HG02759 (cell line): ENCODE data around the gene PRSS53.
"Not testable (repeated sequence)": the region's sequence is repeated elsewhere in the genome, so short reads cannot be mapped to it uniquely, and the experiment has no call there.

Experiments
- ATAC-seq: cut with Tn5 transposase; IDR thresholded peaks from one replicate; pipeline ENCODE4 v1.9.1; 2021; ENCODE audit warnings: mild to moderate bottlenecking, moderate library complexity; ENCODE audit not compliant: unreplicated experiment

The PRSS53 gene

DNA sequence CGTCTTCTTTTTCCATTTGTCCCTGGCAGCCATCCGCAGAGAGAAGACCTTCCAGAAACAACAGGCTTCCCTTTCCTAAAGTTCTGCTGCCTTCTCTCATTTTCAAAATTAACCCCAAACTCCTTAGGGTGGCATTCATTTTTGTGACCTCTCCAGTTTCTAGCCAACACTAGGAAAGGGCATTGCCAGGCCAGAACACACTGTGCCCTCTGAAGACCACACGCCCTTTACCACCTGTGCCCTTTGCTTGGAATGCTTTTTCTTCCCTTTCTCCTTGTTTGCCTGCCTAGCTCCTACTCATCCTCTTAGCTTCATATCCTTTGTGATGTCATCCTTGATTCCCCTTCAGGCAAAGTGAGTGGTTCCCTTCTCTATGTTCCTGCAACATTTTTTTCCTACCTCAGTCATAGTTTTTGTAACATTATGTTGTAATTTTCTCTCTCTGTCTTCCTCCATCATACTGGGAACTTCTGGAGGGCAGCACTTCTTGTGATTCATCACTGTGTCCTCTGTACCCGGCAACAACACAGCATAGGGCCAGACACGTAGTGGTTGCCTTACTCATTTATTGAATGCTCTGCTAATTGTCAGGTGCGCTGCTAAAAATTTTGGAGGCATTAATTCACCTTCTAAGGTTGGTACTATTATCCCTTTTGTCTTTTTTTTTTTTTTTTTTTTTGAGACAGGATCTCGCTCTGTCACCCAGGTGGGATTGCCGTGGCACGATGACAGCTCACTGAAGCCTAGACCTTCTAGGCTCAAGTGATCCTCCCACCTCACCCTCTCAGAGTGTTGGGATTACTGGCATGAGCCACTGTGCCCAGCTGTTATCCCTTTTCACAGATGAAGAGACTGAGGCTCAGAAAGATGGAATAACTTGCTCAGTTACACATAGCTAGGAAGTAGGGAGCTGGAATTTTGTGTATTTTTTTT is 29.7 kb upstream of the PRSS53 start:
- ATAC-seq, result no peak

DNA sequence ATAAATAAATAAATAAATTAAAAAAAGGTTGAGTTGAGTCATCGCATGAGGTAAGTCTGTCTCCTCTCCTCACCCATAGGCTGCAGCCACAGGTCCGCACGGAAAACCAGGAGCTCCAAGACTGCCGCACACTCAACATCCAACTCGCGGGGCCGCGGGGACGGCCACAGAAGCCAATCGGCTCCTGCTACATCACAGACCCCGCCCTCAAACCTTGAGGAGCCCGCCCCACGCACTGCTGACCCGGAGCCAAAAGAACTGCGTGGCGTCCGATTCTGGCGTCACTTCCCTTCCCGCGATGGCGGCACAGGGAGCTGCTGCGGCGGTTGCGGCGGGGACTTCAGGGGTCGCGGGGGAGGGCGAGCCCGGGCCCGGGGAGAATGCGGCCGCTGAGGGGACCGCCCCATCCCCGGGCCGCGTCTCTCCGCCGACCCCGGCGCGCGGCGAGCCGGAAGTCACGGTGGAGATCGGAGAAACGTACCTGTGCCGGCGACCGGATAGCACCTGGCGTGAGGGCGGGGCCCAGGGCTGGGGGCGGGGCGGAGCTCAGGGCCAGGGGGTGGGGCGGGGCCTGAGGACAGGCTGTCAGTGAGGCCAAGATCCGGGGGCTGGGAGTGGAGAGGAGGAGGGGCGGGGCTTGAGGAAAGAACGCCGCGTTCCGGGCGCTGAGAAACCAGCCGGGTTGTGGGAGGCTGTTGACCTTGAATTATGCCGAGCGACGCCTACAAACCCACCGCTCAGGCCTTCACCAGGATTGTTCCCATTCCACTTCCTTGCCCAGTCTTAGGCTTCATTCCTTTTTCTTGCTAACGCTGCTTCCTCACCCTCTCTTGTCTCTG is 28.9 kb upstream of the PRSS53 start, which contains the start of gene KAT8:
KAT8 (plus strand) TSS at position 281 of the 839 bp plus-strand sequence; CDS start at position 299, 18 bp downstream.
- ATAC-seq, result peak; percentile 89

DNA sequence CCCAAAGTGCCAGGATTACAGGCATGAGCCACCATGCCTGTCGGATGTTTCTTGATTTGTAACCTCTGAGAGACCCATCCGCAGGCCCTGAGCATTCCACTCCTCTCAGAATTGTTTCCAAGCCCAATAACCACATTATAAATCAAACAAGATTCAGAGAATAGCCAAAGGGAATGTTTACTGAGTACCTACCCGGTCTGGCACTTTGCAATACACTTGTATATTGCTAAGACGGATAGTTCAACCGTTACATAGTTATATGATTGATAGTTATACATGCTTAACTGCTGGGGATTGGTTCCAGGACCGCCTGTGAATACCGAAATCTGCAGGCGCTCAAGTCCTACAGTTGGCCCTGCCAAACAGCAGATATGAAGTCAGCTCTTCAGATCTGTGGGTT is 25.7 kb upstream of the PRSS53 start:
- no peak for ATAC-seq

DNA sequence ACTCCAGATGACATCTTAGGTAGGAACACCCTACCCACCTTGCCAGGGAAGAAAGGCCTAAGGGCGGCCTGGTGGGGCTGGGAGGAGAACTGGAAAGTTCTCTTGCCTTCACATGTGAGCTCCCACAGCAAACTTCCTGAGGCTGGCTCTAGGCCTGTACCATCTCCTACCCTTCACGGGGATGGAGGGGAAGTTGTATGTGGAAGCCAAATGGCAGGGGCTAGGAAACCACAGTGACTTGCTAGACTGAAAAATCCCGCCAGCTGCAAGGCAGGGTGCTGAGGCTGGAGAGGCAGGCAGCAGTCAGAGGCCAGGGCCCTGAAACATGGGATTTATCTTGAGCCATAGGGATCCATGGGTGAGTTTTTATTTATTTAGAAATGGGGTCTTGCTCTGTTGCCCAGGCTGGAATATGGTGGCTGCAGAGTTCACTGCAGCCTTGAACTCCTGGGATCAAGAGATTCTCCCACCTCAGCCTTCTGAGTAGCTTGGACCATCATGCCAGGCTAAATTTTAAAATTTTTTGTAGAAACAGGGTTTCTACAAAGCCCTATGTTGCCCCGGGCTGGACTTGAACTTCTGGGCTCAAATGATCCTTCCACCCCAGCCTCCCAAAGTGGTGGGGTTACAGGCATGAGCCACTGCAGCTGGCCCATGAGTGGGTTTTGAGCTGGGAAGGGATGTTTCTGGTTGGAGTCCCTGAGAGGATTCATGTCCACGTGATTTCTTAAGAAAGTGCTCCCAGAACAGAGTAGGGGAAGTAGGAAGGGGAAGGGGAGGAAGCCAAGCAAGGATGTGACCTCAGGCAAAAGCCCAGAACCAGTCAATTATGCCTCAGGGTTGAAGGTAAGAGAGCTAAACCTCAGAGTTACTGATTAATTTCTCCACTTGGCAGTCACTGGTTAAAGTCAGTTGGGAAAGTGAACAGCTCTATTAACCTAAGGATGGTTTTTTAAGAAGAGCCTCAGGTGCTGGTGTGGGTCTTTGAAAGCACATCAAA is 24.7 kb upstream of the PRSS53 start:
- ATAC-seq, result no peak

DNA sequence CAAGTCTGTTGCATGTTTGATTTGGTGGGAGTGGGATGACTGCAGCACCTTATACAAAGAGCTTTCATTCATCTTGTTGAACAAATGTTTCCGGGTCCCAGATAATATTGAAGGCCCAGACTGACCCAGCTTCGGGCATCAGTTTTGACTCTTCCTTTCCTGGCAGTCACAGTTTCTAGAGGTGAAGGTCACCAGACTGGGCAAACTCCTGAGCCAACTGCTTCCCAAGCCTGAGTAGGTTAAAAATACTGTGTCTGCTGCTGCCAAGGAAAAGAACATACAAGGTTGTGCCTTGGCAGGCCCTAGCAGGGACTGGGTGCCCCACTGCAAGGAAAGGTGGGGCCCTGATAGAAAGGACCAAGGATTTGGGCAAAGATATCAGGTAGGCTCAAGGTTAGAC is 24.0 kb upstream of the PRSS53 start:
- ATAC-seq, result no peak

DNA sequence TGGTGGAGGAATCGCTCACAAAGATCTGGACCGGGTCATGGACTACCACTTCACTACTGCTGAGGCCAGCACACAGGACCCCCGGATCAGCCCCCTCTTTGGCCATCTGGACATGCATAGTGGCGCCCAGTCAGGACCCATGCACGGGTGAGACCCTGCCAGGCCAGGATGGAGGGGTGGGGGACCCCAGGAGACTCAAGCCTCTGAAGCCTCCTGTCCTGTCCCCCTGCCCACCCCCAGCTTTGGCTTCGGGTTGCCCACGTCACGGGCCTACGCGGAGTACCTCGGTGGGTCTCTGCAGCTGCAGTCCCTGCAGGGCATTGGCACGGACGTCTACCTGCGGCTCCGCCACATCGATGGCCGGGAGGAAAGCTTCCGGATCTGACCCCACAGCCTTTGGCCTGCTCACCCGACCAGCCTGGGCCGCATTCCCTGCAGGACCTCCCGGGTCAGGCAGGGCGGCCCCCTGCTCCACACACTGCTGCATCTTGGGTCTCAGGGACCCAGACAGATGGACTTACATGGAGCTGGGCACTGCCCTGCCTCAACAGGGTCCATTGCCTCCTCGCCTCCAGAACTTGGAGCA is 23.2 kb upstream of the PRSS53 start:
- no peak for ATAC-seq

DNA sequence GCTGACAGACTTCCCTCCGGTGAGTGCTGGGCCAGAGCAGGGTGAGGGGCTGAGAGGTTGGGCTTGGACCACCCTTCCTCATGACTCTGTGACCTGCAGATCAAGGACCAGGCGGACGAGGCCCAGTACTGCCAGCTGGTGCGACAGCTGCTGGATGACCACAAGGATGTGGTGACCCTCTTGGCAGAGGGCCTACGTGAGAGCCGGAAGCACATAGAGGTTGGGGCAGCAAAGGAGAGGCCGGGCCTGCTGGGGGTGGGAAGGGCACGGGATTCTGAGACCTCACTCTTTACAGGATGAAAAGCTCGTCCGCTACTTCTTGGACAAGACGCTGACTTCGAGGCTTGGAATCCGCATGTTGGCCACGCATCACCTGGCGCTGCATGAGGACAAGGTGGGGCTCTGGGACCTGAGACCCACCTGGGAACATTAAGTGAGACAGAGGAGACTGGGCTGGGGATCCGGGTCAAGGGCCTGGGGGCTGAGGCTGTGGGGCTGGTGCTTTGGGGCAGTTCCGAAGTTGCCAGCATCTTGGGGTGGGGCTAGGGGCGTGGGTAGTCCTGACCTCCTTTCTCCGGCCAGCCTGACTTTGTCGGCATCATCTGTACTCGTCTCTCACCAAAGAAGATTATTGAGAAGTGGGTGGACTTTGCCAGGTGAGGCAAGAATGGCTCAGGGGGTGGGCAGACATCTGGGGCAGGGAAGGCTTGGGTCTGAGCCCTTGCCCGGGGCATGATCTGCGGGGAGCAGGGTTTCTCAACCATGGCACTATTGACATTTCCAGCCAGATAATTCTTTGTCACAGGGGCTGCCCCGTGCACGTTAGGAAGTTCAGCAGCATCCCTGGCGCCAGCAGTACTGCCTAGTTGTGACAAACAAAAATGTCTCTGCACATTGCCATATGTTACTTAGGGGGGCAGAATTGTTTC is 21.6 kb upstream of the PRSS53 start:
- ATAC-seq, result no peak

DNA sequence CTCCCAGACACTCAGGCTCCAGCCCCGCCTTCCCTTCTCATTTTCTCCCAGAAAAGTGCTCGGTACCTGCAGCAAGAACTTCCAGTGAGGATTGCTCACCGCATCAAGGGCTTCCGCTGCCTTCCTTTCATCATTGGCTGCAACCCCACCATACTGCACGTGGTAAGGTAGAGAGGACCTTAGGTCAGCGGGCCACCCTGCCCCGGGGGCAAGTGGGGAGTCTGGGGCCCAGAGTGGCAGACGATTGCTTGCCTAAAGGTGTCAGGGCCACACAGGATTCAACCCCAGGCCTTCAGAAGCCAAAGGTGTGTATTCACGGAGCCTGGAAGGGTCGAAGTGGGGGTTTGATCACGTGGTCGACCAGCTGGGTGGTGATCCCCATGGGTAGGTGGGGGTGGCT is 20.9 kb upstream of the PRSS53 start:
- ATAC-seq, result no peak

DNA sequence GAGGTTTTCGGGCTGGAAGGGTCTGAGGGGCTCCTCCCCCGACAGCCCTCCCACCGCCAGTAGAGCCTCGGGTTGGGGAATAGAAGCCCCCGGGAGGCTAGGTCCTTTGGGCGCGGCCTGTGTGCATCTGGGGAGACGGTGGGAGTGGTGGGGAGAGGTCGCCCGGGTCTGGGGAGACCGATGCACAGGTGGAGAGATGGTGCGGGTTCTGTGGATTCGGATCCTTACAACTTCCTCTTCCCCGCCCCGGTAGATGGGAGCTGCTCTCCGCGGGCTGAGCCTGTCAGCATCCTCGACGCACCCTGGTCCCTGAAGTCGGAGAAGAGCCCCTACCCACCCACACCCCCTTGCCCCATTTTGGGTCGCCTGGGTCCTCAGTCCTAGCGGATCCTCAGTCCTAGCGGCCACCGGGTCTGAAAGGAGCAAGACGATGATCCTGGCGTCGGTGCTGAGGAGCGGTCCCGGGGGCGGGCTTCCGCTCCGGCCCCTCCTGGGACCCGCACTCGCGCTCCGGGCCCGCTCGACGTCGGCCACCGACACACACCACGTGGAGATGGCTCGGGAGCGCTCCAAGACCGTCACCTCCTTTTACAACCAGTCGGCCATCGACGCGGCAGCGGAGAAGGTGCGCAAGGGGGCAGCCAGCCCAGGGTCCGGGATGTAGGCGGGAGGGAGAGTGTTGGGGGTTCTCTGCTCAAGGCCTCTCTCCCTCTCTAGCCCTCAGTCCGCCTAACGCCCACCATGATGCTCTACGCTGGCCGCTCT is 20.2 kb upstream of the PRSS53 start:
- ATAC-seq, result no peak

DNA sequence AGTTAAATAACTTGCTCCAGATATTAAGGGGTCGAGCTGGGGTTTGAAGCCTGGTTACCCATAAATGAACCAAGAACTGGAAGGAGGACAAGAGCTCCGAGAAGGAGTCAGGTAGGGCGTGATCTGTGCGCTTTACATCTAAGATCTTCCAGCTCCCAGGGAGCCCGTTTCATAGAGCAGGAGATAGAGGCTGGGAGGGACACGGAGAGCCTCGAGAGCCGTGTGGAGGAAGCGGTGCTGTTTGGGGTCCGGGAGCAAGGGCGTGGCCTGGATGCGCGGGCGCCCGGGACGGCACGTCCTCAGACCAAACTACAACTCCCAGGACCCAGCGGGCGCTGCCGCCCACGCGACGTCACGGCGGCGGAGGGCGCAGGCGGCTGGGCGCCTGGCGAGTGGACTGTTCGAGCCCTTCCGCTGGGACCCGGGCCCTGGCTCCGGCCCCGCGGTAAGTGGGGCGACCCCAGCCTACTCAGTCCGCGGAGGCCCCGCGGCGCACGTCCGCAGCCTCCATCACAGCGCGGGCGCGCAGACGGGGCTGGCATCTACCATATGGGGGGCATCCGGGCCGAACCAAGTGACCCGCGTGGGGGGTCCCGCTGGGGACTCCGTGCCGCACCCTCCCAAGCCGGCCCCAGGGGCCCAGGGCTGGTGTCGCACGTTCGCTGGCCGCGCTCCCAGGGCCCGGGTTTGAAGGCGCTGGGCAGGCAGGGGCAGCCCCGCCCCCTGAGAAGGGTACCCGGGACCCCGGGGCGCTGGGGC is 19.5 kb upstream of the PRSS53 start, which contains the start of gene BCKDK:
BCKDK (plus strand) TSS at position 352 of the 759 bp plus-strand sequence. CDS start 838 bp downstream, outside the sequence.
- peak; percentile 92 for ATAC-seq

DNA sequence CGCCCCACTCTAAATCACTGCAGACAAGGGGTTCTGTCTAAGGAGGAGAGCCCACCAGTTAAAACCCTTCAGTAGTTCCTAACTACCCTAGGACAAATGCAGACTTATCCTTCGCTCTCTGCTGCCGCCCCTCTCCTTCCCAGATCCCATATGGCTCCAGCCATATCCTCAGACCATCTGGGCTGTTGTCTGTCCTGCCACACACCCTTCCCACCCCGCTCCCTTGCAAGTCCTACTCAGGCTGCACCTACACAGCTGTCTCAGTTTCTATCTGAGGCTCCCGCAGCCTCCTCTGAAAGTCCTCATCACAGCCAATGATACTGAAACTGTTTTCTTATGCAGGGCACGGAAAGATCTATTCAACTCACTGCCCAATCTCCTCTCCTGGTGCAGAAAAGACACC is 18.7 kb upstream of the PRSS53 start:
- peak; percentile 37 for ATAC-seq

DNA sequence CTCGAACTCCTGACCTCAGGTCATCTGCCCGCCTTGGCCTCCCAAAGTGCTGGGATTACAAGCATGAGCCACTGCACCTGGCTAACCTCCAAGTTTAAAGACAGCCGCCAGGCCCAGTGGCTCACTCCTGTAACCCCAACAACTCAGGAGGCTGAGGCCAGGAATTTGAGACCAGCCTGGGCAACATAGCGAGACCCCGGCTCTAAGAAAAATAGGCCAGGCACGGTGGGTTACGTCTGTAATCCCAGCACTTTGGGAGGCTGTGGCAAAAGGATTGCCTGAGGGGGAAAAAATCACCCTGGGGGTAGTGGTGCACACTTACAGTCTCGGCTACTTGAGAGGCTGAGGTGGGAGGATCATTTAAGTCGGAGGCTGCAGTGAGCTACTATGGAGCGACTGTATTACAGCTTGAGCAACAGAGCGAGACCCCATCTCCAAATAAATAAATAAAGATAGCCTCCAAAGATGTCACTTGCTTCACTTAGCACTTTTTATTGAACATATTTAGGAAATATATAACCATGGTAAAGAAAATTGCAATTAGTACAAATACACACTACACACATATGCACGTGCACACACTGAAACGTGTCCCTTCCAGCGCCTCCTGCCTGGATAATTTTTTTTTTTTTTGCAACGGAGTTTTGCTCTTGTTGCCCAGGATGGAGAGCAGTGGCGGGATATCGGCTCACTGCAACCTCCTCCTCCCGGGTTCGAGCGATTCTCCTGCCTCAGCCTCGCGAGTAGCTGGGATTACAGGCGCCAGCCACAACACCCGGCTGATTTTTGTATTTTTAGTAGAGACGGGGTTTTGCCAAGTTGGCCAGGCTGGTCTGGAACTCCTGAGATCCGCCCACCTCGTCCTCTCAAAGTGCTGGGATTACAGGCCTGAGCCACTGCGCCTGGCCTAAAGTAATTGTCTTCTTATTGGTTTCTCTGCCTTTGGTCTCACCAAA is 18.0 kb upstream of the PRSS53 start:
- ATAC-seq, result no peak

DNA sequence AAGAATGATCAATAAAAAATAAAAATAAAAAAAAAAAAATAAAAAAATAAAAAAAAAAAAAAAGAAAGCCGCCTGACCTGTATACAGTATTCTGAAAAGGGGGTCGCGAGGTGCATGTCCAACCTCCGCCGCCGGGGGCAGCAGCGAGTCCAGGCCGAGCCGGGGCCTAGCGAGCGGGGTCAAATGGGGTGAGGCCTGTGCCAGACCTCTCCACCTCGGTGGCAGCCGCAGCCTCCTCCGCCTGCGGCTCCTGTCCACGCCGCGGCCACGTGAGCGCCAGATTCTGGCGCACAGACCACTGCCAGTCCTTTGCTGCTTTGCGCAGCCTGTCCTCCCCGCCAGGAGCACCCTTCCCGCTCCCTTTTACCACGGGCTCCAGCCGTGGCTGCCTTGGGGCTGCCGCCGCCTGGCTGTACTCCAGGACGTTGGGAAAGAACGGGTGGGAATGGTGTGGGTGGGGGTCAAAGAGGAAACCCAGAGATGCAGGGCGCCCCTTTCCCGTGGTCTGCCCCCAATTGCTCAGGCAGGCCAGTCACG is 17.0 kb upstream of the PRSS53 start:
- peak; percentile 43 for ATAC-seq

DNA sequence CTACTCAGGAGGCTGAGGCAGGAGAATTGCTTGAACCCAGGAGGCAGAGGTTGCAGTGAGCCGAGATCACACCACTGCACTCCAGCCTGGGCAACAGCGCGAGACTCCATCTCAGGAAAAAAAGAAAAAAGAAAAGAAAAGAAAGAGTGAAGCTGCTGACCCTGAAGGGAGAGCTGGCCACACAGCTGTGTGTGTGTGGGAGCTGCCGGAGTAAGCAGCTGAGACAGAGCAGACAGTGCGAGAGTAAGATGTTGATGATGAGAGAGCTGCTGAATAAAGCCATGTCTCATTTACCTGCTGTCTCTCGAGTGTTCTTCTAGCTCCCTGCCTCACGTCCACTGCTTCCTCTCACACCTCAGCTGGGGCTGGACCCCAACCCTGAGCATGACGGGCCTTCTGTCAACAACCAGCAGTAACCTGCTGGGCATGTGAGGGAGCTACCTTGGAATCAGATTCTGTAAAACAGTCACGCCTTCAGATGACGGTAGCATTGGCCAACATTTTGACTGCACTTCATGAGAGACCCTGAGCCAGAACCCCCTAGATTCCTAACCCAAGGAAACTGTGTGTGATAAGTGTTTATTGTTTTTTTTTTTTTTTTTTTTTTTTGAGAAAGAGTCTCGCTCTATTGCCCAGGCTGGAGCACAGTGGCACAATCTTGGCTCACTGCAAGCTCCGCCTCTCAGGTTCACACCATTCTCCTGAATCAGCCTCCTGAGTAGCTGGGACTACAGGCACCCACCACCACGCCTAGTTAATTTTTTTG is 12.3 kb upstream of the PRSS53 start:
- not testable (repeated sequence) for ATAC-seq
